H1 (cell line): ENCODE data around the gene GLRA1. TPM values are rescaled to one million over a fixed set of nuclear protein-coding genes. Genes with fewer than 3 reads are reported as not detected.

Experiments
- CTCF ChIA-PET: fragments of 300-600 bp; sonication (Branson Sonifier 250); formaldehyde crosslinking; loops from one replicate; lab custom pipeline; 2021; ENCODE audit not compliant: partially characterized antibody; lab: Charles Lee
- POLR2A ChIA-PET: fragments of 300-600 bp; sonication (Branson Sonifier 250); formaldehyde crosslinking; loops from one replicate; lab custom pipeline; 2021; ENCODE audit warnings: inconsistent platforms; ENCODE audit not compliant: partially characterized antibody; lab: Charles Lee
- DNase-seq, 2 experiments: peaks; one replicate each; pipeline versions ENCODE4 v3.0.0 to v3.0.0-alpha.2; 2010 to 2022; ENCODE audit warnings: low spot score in 2 of 2, low read depth in 1 of 2, mixed read lengths in 1 of 2
- FAIRE-seq: peaks from 2 replicates; lab custom pipeline; 2011; peaks lifted over from hg19 to GRCh38; lab: Jason Lieb, UNC
- H2AFZ ChIP-seq: 2 replicates; pipeline ENCODE4 v1.8.1; 2012; ENCODE audit warnings: low read length, inconsistent platforms
- H2AK5ac ChIP-seq: 2 replicates; pipeline ENCODE4 v1.6.1; 2013; ENCODE audit warnings: low read depth, low read length
- H2BK120ac ChIP-seq: replicated peaks from 2 replicates; pipeline ENCODE3; 2013; ENCODE audit warnings: low read depth, low read length, inconsistent platforms
- H2BK12ac ChIP-seq: 2 replicates; pipeline ENCODE4 v1.6.1; 2013; ENCODE audit warnings: low read depth, low read length
- H2BK15ac ChIP-seq: 2 replicates; pipeline ENCODE4 v1.6.1; 2013; ENCODE audit warnings: low read length
- H2BK20ac ChIP-seq: 2 replicates; pipeline ENCODE4 v1.6.1; 2013; ENCODE audit warnings: low read length
- H2BK5ac ChIP-seq: 2 replicates; pipeline ENCODE4 v1.6.1; 2013; ENCODE audit warnings: low read depth, low read length
- H3K14ac ChIP-seq: 2 replicates; pipeline ENCODE4 v1.6.1; 2013; ENCODE audit warnings: inconsistent platforms; ENCODE audit not compliant: insufficient read length
- H3K18ac ChIP-seq: 2 replicates; pipeline ENCODE4 v1.6.1; 2013; ENCODE audit warnings: low read length; ENCODE audit errors: extremely low read depth
- H3K23ac ChIP-seq: 2 replicates; pipeline ENCODE4 v1.6.1; 2013; ENCODE audit warnings: inconsistent platforms; ENCODE audit not compliant: insufficient read length
- H3K23me2 ChIP-seq: 2 replicates; pipeline ENCODE4 v1.6.1; 2013; ENCODE audit warnings: low read depth, low read length
- H3K27ac ChIP-seq: 2 replicates; pipeline ENCODE4 v1.6.1; 2011; ENCODE audit warnings: low read depth, low read length, inconsistent platforms
- H3K27me3 ChIP-seq, 4 experiments: replicated peaks in 1 of 4; 1 replicate in 1 of 4; 2 replicates in 3 of 4; pipeline versions ENCODE4 v1.6.1 to v1.8.1; 2011 to 2013; ENCODE audit warnings: low read length in 3 of 4, mild to moderate bottlenecking in 3 of 4, inconsistent platforms in 2 of 4, mixed read lengths in 2 of 4, moderate library complexity in 1 of 4; ENCODE audit not compliant: control insufficient read depth in 3 of 4, insufficient read depth in 3 of 4; ENCODE audit errors: extremely low read depth in 1 of 4
- H3K36me3 ChIP-seq, 4 experiments: 2 replicates each; pipeline versions ENCODE4 v1.6.1 to v1.8.1; 2011 to 2013; ENCODE audit warnings: mild to moderate bottlenecking in 4 of 4, low read length in 3 of 4, moderate library complexity in 2 of 4, control low read depth in 1 of 4, inconsistent platforms in 1 of 4; ENCODE audit not compliant: insufficient read depth in 4 of 4, control insufficient read depth in 2 of 4
- H3K4ac ChIP-seq: replicated peaks from 2 replicates; pipeline ENCODE3; 2013; ENCODE audit warnings: low read length, low read depth, mixed read lengths, inconsistent platforms; ENCODE audit not compliant: insufficient read length
- H3K4me1 ChIP-seq, 4 experiments: replicated peaks in 1 of 4; 1 replicate in 1 of 4; 2 replicates in 3 of 4; pipeline versions ENCODE4 v1.6.1 to v1.8.1; 2011 to 2013; ENCODE audit warnings: low read length in 3 of 4, inconsistent platforms in 2 of 4, mixed read lengths in 1 of 4; ENCODE audit not compliant: insufficient read depth in 4 of 4, control insufficient read depth in 3 of 4
- H3K4me2 ChIP-seq, 2 experiments: 2 replicates each; pipeline versions ENCODE4 v1.6.1 to v1.8.1; 2011 to 2013; ENCODE audit warnings: low read depth in 2 of 2, low read length in 2 of 2, control low read depth in 1 of 2, inconsistent platforms in 1 of 2, mild to moderate bottlenecking in 1 of 2; ENCODE audit not compliant: insufficient read depth in 1 of 2
- H3K4me3 ChIP-seq, 4 experiments: fragments of 200-600, 300-600 bp in 1 of 4; sonication (generic), shearing (Covaris generic), sonication (Bioruptor Twin) in 1 of 4; 2 replicates each; pipeline versions ENCODE4 v1.5.1 to v1.8.1; 2011 to 2016; ENCODE audit warnings: low read length in 4 of 4, low read depth in 3 of 4, control low read depth in 2 of 4, inconsistent platforms in 2 of 4, mild to moderate bottlenecking in 2 of 4, mixed read lengths in 1 of 4, moderate library complexity in 1 of 4; ENCODE audit not compliant: insufficient read depth in 2 of 4; ENCODE audit errors: extremely low read depth in 1 of 4
- H3K56ac ChIP-seq: replicated peaks from 2 replicates; pipeline ENCODE3; 2013; ENCODE audit warnings: low read depth, mild to moderate bottlenecking, mixed read lengths, low read length, inconsistent platforms; ENCODE audit not compliant: insufficient read length
- H3K79me1 ChIP-seq: 2 replicates; pipeline ENCODE4 v1.6.1; 2013; ENCODE audit warnings: low read depth, low read length, control low read depth
- H3K79me2 ChIP-seq, 2 experiments: 2 replicates each; pipeline versions ENCODE4 v1.6.1 to v1.8.1; 2012 to 2013; ENCODE audit warnings: low read length in 2 of 2, mild to moderate bottlenecking in 2 of 2, inconsistent platforms in 1 of 2; ENCODE audit not compliant: insufficient read depth in 2 of 2, control insufficient read depth in 1 of 2
- H3K9ac ChIP-seq, 4 experiments: replicated peaks in 1 of 4; 1 replicate in 1 of 4; 2 replicates in 3 of 4; pipeline versions ENCODE4 v1.6.1 to v1.8.1; 2011 to 2013; ENCODE audit warnings: low read depth in 3 of 4, low read length in 3 of 4, control low read depth in 2 of 4, mild to moderate bottlenecking in 2 of 4, moderate library complexity in 2 of 4, inconsistent platforms in 1 of 4; ENCODE audit errors: extremely low read depth in 1 of 4
- H3K9me3 ChIP-seq, 2 experiments: 2 replicates each; pipeline versions ENCODE4 v1.6.1 to v1.8.1; 2012 to 2013; ENCODE audit warnings: mild to moderate bottlenecking in 2 of 2, moderate library complexity in 2 of 2, control low read depth in 1 of 2, inconsistent platforms in 1 of 2, low read depth in 1 of 2, low read length in 1 of 2, mixed read lengths in 1 of 2; ENCODE audit not compliant: insufficient read depth in 2 of 2
- H4K20me1 ChIP-seq, 2 experiments: replicated peaks in 1 of 2; 2 replicates each; pipeline versions ENCODE3 to v1.8.1; 2011 to 2013; ENCODE audit warnings: inconsistent platforms in 2 of 2, low read length in 2 of 2, mild to moderate bottlenecking in 1 of 2; ENCODE audit not compliant: insufficient read depth in 2 of 2, control insufficient read depth in 1 of 2
- H4K5ac ChIP-seq: 2 replicates; pipeline ENCODE4 v1.6.1; 2013; ENCODE audit warnings: low read length, low read depth, mixed read lengths, inconsistent platforms; ENCODE audit not compliant: insufficient read length
- H4K8ac ChIP-seq: 2 replicates; pipeline ENCODE4 v1.8.0; 2013; ENCODE audit warnings: mild to moderate bottlenecking, moderate library complexity, low read length, inconsistent platforms; ENCODE audit not compliant: insufficient read depth; ENCODE audit errors: extremely low read depth
- H4K91ac ChIP-seq: replicated peaks from 2 replicates; pipeline ENCODE3; 2013; ENCODE audit warnings: low read length, mixed read lengths, inconsistent platforms; ENCODE audit not compliant: insufficient read length
- ATF2 ChIP-seq: IDR thresholded peaks from 2 replicates; pipeline ENCODE4 v1.6.1; 2012; ENCODE audit warnings: low read length, inconsistent platforms
- BACH1 ChIP-seq: IDR thresholded peaks from 2 replicates; pipeline ENCODE4 v1.6.1; 2012; ENCODE audit warnings: low read length, improper control_type of control experiment
- GTF2F1 ChIP-seq: IDR thresholded peaks from 2 replicates; pipeline ENCODE4 v1.6.1; 2012; ENCODE audit warnings: low read depth, low read length, improper control_type of control experiment, borderline replicate concordance
- HDAC2 ChIP-seq, 2 experiments: fragments of 300-600 bp in 1 of 2; sonication (generic) in 1 of 2; IDR thresholded peaks; 2 replicates each; pipeline ENCODE4 v1.6.1; 2011 to 2012; ENCODE audit warnings: low read depth in 2 of 2, low read length in 2 of 2, mild to moderate bottlenecking in 2 of 2, moderate library complexity in 2 of 2, borderline replicate concordance in 1 of 2, inconsistent platforms in 1 of 2
- JUN ChIP-seq: IDR thresholded peaks from 2 replicates; pipeline ENCODE4 v1.6.1; 2011; ENCODE audit warnings: low read depth, mild to moderate bottlenecking, improper control_type of control experiment, low read length
- MAFK ChIP-seq: IDR thresholded peaks from 2 replicates; pipeline ENCODE4 v1.6.1; 2012; ENCODE audit warnings: low read depth, mild to moderate bottlenecking, improper control_type of control experiment, low read length
- POLR2A ChIP-seq, 2 experiments: IDR thresholded peaks; 1 replicate in 1 of 2; 2 replicates in 1 of 2; pipeline ENCODE4 v1.6.1; 2011; ENCODE audit warnings: low read depth in 2 of 2, low read length in 2 of 2, mild to moderate bottlenecking in 2 of 2; ENCODE audit errors: control extremely low read depth in 1 of 2
- RAD21 ChIP-seq, 2 experiments: IDR thresholded peaks in 1 of 2; conservative IDR thresholded peaks in 1 of 2; 2 replicates each; pipeline ENCODE4 v1.6.1; 2011; ENCODE audit warnings: low read depth in 2 of 2, low read length in 2 of 2, improper control_type of control experiment in 1 of 2, inconsistent platforms in 1 of 2, mild to moderate bottlenecking in 1 of 2, moderate library complexity in 1 of 2
- RXRA ChIP-seq: IDR thresholded peaks from 2 replicates; pipeline ENCODE4 v1.6.1; 2011; ENCODE audit warnings: low read depth, mild to moderate bottlenecking, low read length, moderate library complexity; ENCODE audit not compliant: insufficient read depth
- SRF ChIP-seq: IDR thresholded peaks from 2 replicates; pipeline ENCODE4 v1.6.1; 2011; ENCODE audit warnings: mild to moderate bottlenecking, low read depth, low read length, moderate library complexity
- YY1 ChIP-seq: IDR thresholded peaks from 2 replicates; pipeline ENCODE4 v1.6.1; 2011; ENCODE audit warnings: low read depth, mild to moderate bottlenecking, low read length
- polyA plus RNA-seq, 7 experiments: library from polyadenylated mRNA; depleted of rRNA in 3 of 7; stranded (reverse) in 5 of 7; unstranded in 2 of 7; fragments of >200 nt in 5 of 7; fragments of 200-250 nt in 2 of 7; gene quantifications; 1 replicate in 5 of 7; 2 replicates in 1 of 7; 4 replicates in 1 of 7; pipeline versions ENCODE4 v1.2.1 to v1.2.3, GENCODE V29; 2011 to 2013; ENCODE audit warnings: missing spikeins in 2 of 7, mixed read lengths in 2 of 7
- total RNA-seq: library from RNA; stranded (reverse); fragmentation: NEBNext Ultra II Directional; extraction: Animal tissue kit (Norgen Biotek cat#: 25700); gene quantifications from 2 replicates; pipeline ENCODE4 v1.2.1, GENCODE V29; 2021
- TF ChIP-seq, protein P1 (sequence below): IDR thresholded peaks from 2 replicates; pipeline ENCODE4 v1.6.1; 2011; ENCODE audit warnings: low read length, improper control_type of control experiment

The GLRA1 gene
- total and polyA plus RNA-seq, 2 of the 8 experiments (the other 6 are each of a cell fraction or from before 2014, with no cell fraction given) = not detected

DNA sequence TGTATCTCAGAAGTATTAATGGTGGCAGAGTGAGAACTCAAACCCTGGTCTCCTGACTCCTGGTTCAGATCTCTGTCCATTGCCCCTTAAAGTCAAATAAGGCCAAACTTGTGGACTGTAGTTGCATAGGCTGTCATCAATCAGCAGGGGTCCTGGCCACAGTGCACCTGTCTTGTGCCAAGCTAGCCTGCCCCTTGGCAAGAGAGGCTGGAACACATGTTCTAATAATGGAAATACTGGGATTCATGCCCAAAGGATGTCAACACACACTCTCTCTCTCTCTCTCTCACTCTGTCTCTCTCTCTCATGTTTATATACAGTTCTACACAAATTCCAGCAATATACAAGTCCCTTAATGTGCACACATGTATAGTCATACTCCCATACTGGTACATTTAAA, 44.3 kb downstream of the GLRA1 start:
- Histone ChIP-seq H4K5ac (no peak overlapping the region), H2BK12ac (no peak overlapping the region), H2AFZ (no peak overlapping the region), H3K27me3 (peaks cover 3 to 17% (median 5%) of the 10 kb centered on the region in 4 experiments; a peak in 5 of 7 replicates), H4K20me1 (peaks cover 0 to 2% of the 10 kb centered on the region in 2 experiments), H3K4me2 (no peak overlapping the region), H3K27ac (no peak overlapping the region), H2BK15ac (no peak overlapping the region), H3K9ac (no peak overlapping the region), H3K23me2 (no peaks in the 10 kb centered on the region), H3K36me3 (no peaks in the 10 kb centered on the region), H3K79me2 (no peaks in the 10 kb centered on the region), H2BK120ac (no peak overlapping the region), H2BK5ac (no peak overlapping the region), H3K4me1 (no peaks in the 10 kb centered on the region), H3K18ac (no peak overlapping the region), H3K56ac (no peak overlapping the region), H3K4me3 (no peak overlapping the region), H3K14ac (no peak overlapping the region), H2BK20ac (no peak overlapping the region), H4K8ac (no peak overlapping the region), H3K4ac (no peak overlapping the region), H2AK5ac (no peak overlapping the region), H3K9me3 (no peaks in the 10 kb centered on the region), H3K79me1 (no peaks in the 10 kb centered on the region), H3K23ac (no peak overlapping the region), H4K91ac (no peak overlapping the region)
- no peak for FAIRE-seq
- POLR2A ChIA-PET = no interaction called here
- CTCF ChIA-PET = no interaction called here
- no peak for DNase-seq
- no peak for TF ChIP-seq MAFK
- TF ChIP-seq HDAC2 (IDR thresholded peaks at IDR 0.05; ENCODE audit: borderline replicate concordance in 1 of 2, low read depth in 2 of 2, low read length in 2 of 2) = no peak
- no peak for TF ChIP-seq RXRA
- TF ChIP-seq ATF2 = no peak
- no peak for TF ChIP-seq YY1
- no peak for TF ChIP-seq POLR2A (IDR thresholded peaks at IDR 0.05; ENCODE audit: control extremely low read depth in 1 of 2, low read depth in 2 of 2, low read length in 2 of 2)
- TF ChIP-seq JUN = no peak
- TF ChIP-seq SRF = no peak
- TF ChIP-seq, protein P1, sequence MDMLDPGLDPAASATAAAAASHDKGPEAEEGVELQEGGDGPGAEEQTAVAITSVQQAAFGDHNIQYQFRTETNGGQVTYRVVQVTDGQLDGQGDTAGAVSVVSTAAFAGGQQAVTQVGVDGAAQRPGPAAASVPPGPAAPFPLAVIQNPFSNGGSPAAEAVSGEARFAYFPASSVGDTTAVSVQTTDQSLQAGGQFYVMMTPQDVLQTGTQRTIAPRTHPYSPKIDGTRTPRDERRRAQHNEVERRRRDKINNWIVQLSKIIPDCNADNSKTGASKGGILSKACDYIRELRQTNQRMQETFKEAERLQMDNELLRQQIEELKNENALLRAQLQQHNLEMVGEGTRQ = no peak
- no peak for TF ChIP-seq BACH1
- no peak for TF ChIP-seq GTF2F1
- no peak for TF ChIP-seq RAD21 (IDR thresholded peaks at IDR 0.05 in 1 of 2, conservative IDR thresholded peaks at IDR 0.05 in 1 of 2; ENCODE audit: low read depth in 2 of 2, low read length in 2 of 2)
